Tibial artery (tissue), 4 donors: Measurements from ENCODE around the gene TTC28.
"Not testable (repeated sequence)": the region's sequence is repeated elsewhere in the genome, so short reads cannot be mapped to it uniquely, and the experiment has no call there.

Source experiments
- DNase-seq, 2 donors: peaks; one replicate each; pipeline ENCODE4 v3.0.0-alpha.2; 2019
- H3K27ac ChIP-seq, 2 donors: fragments of 200-600 bp; sonication (generic) in 1 of 2; 1 replicate in 1 of 2; 2 replicates in 1 of 2; pipeline ENCODE4 v1.5.1; 2018 to 2019; ENCODE audit warnings: mild to moderate bottlenecking in 1 of 2
- H3K27me3 ChIP-seq, 2 donors: fragments of 200-600 bp; sonication (generic) in 1 of 2; one replicate each; pipeline versions ENCODE4 v1.5.1 to v1.6.0; 2016 to 2019
- H3K36me3 ChIP-seq, 3 donors: fragments of 200-600 bp; sonication (generic) in 2 of 3; one replicate each; pipeline ENCODE4 v1.5.1; 2016 to 2019; ENCODE audit warnings: mild to moderate bottlenecking in 2 of 3
- H3K4me1 ChIP-seq, 4 donors: fragments of 200-600 bp; sonication (generic) in 2 of 4; 1 replicate in 3 of 4; 2 replicates in 1 of 4; pipeline ENCODE4 v1.5.1; 2016 to 2019
- H3K4me3 ChIP-seq, 2 donors: fragments of 200-600 bp; sonication (generic) in 1 of 2; 1 replicate in 1 of 2; 2 replicates in 1 of 2; pipeline ENCODE4 v1.5.1; 2018 to 2019; ENCODE audit warnings: mild to moderate bottlenecking in 2 of 2
- H3K9me3 ChIP-seq, 3 donors: fragments of 200-600 bp; sonication (generic) in 1 of 3; one replicate each; pipeline ENCODE4 v1.5.1; 2016 to 2019
- CTCF ChIP-seq, 2 experiments: fragments of 200-600 bp in 1 of 2; fragments of 450-650 bp in 1 of 2; IDR thresholded peaks; one replicate each; pipeline ENCODE4 v1.5.1; 2017 to 2019; ENCODE audit warnings: antibody characterized with exemption in 2 of 2, mild to moderate bottlenecking in 1 of 2, moderate library complexity in 1 of 2
- intact Hi-C: fragments of 100-400 bp; cut with DNase I; formaldehyde crosslinking; loops from one replicate; pipeline ENCODE4 v1.15.0; 2023; ENCODE audit warnings: low total_unique reads

TTC28 gene

GRCh38 chr22:28674121-28674563, 5.5 kb downstream of the TTC28 start:
- no peak for DNase-seq
- Histone ChIP-seq H3K36me3 (no peaks in the 10 kb centered on the region), H3K9me3 (no peaks in the 10 kb centered on the region), H3K4me3 (no peak overlapping the region), H3K27ac (no peak overlapping the region), H3K4me1 (peaks cover 0 to 7% (median 3%) of the 10 kb centered on the region in 4 donors), H3K27me3 (no peaks in the 10 kb centered on the region)
- no peak for TF ChIP-seq CTCF (IDR thresholded peaks at IDR 0.05)
- intact Hi-C loops, result no loop called here

- DNase-seq, result no peak
- no peaks in the 10 kb centered on the region for H3K4me1 ChIP-seq
- no peaks in the 10 kb centered on the region for H3K36me3 ChIP-seq
- no peaks in the 10 kb centered on the region for H3K9me3 ChIP-seq
- no peak overlapping the region for H3K27ac ChIP-seq
- intact Hi-C loops, result no loop called here
- no peaks in the 10 kb centered on the region for H3K27me3 ChIP-seq
- H3K4me3 ChIP-seq, result no peak overlapping the region
- no peak for TF ChIP-seq CTCF (IDR thresholded peaks at IDR 0.05)
Observed at GRCh38 chr22:28670756-28671155, 8.9 kb downstream of the TTC28 start.

- Histone ChIP-seq H3K27me3 (no peaks in the 10 kb centered on the region), H3K27ac (no peak overlapping the region), H3K9me3 (no peaks in the 10 kb centered on the region), H3K4me1 (no peaks in the 10 kb centered on the region), H3K4me3 (no peak overlapping the region), H3K36me3 (no peaks in the 10 kb centered on the region)
- no peak for DNase-seq
- intact Hi-C loops, result no loop called here
- TF ChIP-seq CTCF (IDR thresholded peaks at IDR 0.05), result no peak
Observed at GRCh38 chr22:28670161-28670560, 9.5 kb downstream of the TTC28 start.

GRCh38 chr22:28669387-28669786, 10.3 kb downstream of the TTC28 start:
- intact Hi-C loops, result no loop called here
- Histone ChIP-seq H3K27ac (no peak overlapping the region), H3K9me3 (no peaks in the 10 kb centered on the region), H3K4me3 (no peak overlapping the region), H3K27me3 (no peaks in the 10 kb centered on the region), H3K4me1 (no peaks in the 10 kb centered on the region), H3K36me3 (no peaks in the 10 kb centered on the region)
- TF ChIP-seq CTCF (IDR thresholded peaks at IDR 0.05), result no peak
- no peak for DNase-seq

GRCh38 chr22:28663569-28663942, 16.1 kb downstream of the TTC28 start:
- DNase-seq, H3K9me3 ChIP-seq, H3K27ac ChIP-seq, H3K4me3 ChIP-seq, intact Hi-C loops, H3K36me3 ChIP-seq, H3K27me3 ChIP-seq, H3K4me1 ChIP-seq: not testable (repeated sequence)

- no peaks in the 10 kb centered on the region for H3K36me3 ChIP-seq
- TF ChIP-seq CTCF (IDR thresholded peaks at IDR 0.05), result no peak
- H3K9me3 ChIP-seq, result no peaks in the 10 kb centered on the region
- no peak for DNase-seq
- H3K27me3 ChIP-seq, result no peaks in the 10 kb centered on the region
- no peak overlapping the region for H3K27ac ChIP-seq
- intact Hi-C loops, result no loop called here
- H3K4me1 ChIP-seq, result no peaks in the 10 kb centered on the region
- no peak overlapping the region for H3K4me3 ChIP-seq
Observed at GRCh38 chr22:28658448-28658847, 21.2 kb downstream of the TTC28 start.
